Activated CD4-positive, alpha-beta T cell treated with anti-CD3 and anti-CD28 coated beads, Interleukin-2, amount 50 U/mL, for 16 hours (primary cell): Measurements from ENCODE around the gene OR8S1.

Experiments used
- DNase-seq: peaks from one replicate; pipeline ENCODE4 v3.0.0-alpha.2; 2020

Gene OR8S1

GRCh38 chr12:48557919-48558318 is 32.5 kb downstream of the OR8S1 start:
- no peak for DNase-seq

GRCh38 chr12:48567731-48568130 is 42.3 kb downstream of the OR8S1 start:
- no peak for DNase-seq

- no peak for DNase-seq
Measured at GRCh38 chr12:48569946-48570345, 44.5 kb downstream of the OR8S1 start, which contains the start of gene LALBA. Gene LALBA, minus strand, starts transcription at chr12:48570046. Its CDS starts 26 bp downstream, at chr12:48570020.

GRCh38 chr12:48572326-48572725 is 46.9 kb downstream of the OR8S1 start:
- no peak for DNase-seq
